NT2/D1 (cell line): ENCODE data around the gene CRYBG2.

Experiments
- SUZ12 ChIP-seq: IDR thresholded peaks from 2 replicates; pipeline ENCODE4 v1.6.1; 2011; ENCODE audit not compliant: insufficient read length, insufficient read depth; ENCODE audit errors: extremely low read depth
- YY1 ChIP-seq: IDR thresholded peaks from 2 replicates; pipeline ENCODE4 v1.6.1; 2011; ENCODE audit not compliant: insufficient read length, insufficient read depth
- ZNF274 ChIP-seq: IDR thresholded peaks from 2 replicates; pipeline ENCODE4 v1.6.1; 2011; ENCODE audit warnings: mild to moderate bottlenecking, low read depth, low read length

- TF ChIP-seq YY1 (no peak), ZNF274 (no peak), SUZ12 (no peak)
These were observed 66.1 kb downstream of the CRYBG2 start for GRCh38 chr1:26287811-26288210.
